Endodermal cell (in vitro differentiated cells): ENCODE measurements around the gene PSMB7. TPM values are rescaled to one million over a fixed set of nuclear protein-coding genes. Genes with fewer than 3 reads are reported as not detected.
A peak's percentile ranks its signal among the peaks of the same experiment; 100 is the strongest.

Source experiments
- DNase-seq: peaks from one replicate; pipeline ENCODE4 v3.0.0-alpha.2; 2017
- H3K27ac ChIP-seq: 2 replicates; pipeline ENCODE4 v1.5.1; 2013; ENCODE audit warnings: mild to moderate bottlenecking, low read depth, low read length, moderate library complexity
- H3K27me3 ChIP-seq: 2 replicates; pipeline ENCODE4 v1.6.1; 2013; ENCODE audit warnings: mild to moderate bottlenecking, low read length, moderate library complexity; ENCODE audit not compliant: insufficient read depth, control insufficient read depth, poor library complexity, severe bottlenecking
- H3K36me3 ChIP-seq: 2 replicates; pipeline ENCODE4 v1.7.0; 2013; ENCODE audit warnings: mild to moderate bottlenecking, low read length, moderate library complexity; ENCODE audit not compliant: control insufficient read depth, insufficient read depth
- H3K4me1 ChIP-seq: one replicate; pipeline ENCODE4 v1.7.0; 2013; ENCODE audit warnings: low read length; ENCODE audit not compliant: control insufficient read depth, insufficient read depth
- H3K4me3 ChIP-seq: 2 replicates; pipeline ENCODE4 v1.5.1; 2013; ENCODE audit warnings: mild to moderate bottlenecking, low read length, moderate library complexity
- H3K9ac ChIP-seq: 2 replicates; pipeline ENCODE4 v1.6.1; 2013; ENCODE audit warnings: mild to moderate bottlenecking, low read length, moderate library complexity; ENCODE audit not compliant: poor library complexity, severe bottlenecking; ENCODE audit errors: extremely low read depth
- H3K9me3 ChIP-seq: 2 replicates; pipeline ENCODE4 v1.6.1; 2013; ENCODE audit warnings: mild to moderate bottlenecking, low read length, moderate library complexity; ENCODE audit not compliant: control insufficient read depth
- H3K27ac Mint-ChIP-seq: 2 replicates; pipeline ENCODE4 v1.8.0; 2020; ENCODE audit warnings: mixed read lengths
- H3K27me3 Mint-ChIP-seq: 2 replicates; pipeline ENCODE4 v1.8.0; 2021; ENCODE audit warnings: mild to moderate bottlenecking, mixed read lengths; ENCODE audit not compliant: insufficient read depth
- H3K36me3 Mint-ChIP-seq: 2 replicates; pipeline ENCODE4 v1.8.0; 2020; ENCODE audit warnings: low read depth, mixed read lengths
- H3K4me1 Mint-ChIP-seq: 2 replicates; pipeline ENCODE4 v1.8.0; 2020; ENCODE audit warnings: mixed read lengths
- H3K4me3 Mint-ChIP-seq: 2 replicates; pipeline ENCODE4 v1.8.0; 2020; ENCODE audit warnings: mild to moderate bottlenecking, moderate library complexity, mixed read lengths
- H3K9me3 Mint-ChIP-seq: 2 replicates; pipeline ENCODE4 v1.8.0; 2020; ENCODE audit warnings: mild to moderate bottlenecking, mixed read lengths
- WGBS, 2 experiments: methylation state at CpG; one replicate each; pipeline versions ENCODE4 v1.1.5 to v1.1.7; 2013; ENCODE audit warnings: missing lambda C conversion rate in 2 of 2, mixed read lengths in 1 of 2; ENCODE audit not compliant: insufficient coverage in 1 of 2, insufficient read length in 1 of 2; 5-methylcytosine and 5-hydroxymethylcytosine counted together
- total RNA-seq, 2 donors: library from RNA; stranded (reverse); fragmentation: NEBNext Ultra II Directional in 1 of 2; extraction: Animal tissue kit (Norgen Biotek cat#: 25700) in 1 of 2; gene quantifications; 2 replicates in 1 of 2; 3 replicates in 1 of 2; pipeline ENCODE4 v1.2.1, GENCODE V29; 2021
- TF ChIP-seq, protein P1 (sequence below): fragments of 200-600 bp; sonication (generic); conservative IDR thresholded peaks from 2 replicates; pipeline ENCODE4 v1.5.0; 2021; ENCODE audit warnings: antibody characterized with exemption, mild to moderate bottlenecking

The PSMB7 gene
- total RNA-seq, 2 donors from 2014 or later = 203 to 223 TPM

DNA sequence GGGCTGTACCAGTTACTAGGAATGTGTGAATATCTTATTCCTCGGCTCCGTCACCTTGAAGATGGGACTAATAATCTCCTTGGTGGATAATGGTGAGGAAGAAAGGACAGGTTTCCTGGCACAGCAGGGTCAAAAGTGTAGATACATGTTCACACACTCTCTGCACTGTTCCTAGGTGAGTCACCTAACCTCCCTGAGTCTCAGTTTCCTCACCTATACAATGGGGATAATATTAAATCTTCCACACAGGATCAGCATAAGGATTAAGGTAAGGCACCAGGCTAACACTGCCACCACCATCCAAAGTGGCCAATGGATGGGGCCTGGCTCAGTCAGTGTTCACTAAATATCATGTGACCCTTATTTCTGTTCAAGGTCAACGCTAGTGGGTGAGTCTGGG lies 66.9 kb downstream of the PSMB7 start:
- 100% methylated on average over 1 to 3 of the region's 3 CpGs for WGBS, 2 experiments

DNA sequence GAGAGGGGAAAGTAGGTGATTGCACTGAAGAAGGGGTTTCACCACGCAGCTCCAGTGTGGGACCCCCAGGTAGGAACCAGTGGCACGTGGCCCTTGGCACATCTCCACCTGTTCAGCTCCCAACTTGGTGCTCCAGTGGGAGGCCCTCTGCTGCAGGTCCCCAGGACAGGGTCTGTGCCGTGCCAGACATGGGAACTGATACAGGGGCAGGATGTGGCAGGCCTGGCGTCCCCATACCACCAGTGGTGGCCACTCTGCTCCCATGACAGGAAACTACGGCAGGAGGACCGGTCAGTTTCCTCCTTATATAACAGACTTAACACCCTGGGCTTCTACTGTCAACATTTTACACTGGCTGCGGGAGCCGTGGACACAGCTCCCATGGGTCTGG lies 67.3 kb downstream of the PSMB7 start:
- Histone ChIP-seq H3K4me1 (no peaks in the 10 kb centered on the region), H3K9ac (no peak overlapping the region), H3K36me3 (peaks cover 50% of the 10 kb centered on the region), H3K27me3 (no peaks in the 10 kb centered on the region), H3K9me3 (no peaks in the 10 kb centered on the region), H3K27ac (no peak overlapping the region), H3K4me3 (no peak overlapping the region)
- TF ChIP-seq, protein P1, sequence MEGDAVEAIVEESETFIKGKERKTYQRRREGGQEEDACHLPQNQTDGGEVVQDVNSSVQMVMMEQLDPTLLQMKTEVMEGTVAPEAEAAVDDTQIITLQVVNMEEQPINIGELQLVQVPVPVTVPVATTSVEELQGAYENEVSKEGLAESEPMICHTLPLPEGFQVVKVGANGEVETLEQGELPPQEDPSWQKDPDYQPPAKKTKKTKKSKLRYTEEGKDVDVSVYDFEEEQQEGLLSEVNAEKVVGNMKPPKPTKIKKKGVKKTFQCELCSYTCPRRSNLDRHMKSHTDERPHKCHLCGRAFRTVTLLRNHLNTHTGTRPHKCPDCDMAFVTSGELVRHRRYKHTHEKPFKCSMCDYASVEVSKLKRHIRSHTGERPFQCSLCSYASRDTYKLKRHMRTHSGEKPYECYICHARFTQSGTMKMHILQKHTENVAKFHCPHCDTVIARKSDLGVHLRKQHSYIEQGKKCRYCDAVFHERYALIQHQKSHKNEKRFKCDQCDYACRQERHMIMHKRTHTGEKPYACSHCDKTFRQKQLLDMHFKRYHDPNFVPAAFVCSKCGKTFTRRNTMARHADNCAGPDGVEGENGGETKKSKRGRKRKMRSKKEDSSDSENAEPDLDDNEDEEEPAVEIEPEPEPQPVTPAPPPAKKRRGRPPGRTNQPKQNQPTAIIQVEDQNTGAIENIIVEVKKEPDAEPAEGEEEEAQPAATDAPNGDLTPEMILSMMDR = no peak
- Mint-ChIP-seq H3K36me3 (peaks cover 27% of the 10 kb centered on the region), H3K27ac (no peak overlapping the region), H3K4me1 (no peaks in the 10 kb centered on the region), H3K4me3 (no peak overlapping the region), H3K27me3 (no peaks in the 10 kb centered on the region), H3K9me3 (no peaks in the 10 kb centered on the region)
- DNase-seq = no peak
- 89 to 95% methylated on average over 3 to 8 of the region's 8 CpGs for WGBS, 2 experiments

More for the DNA sequence above, 66.9 kb downstream of the PSMB7 start:
- H3K9me3 ChIP-seq = no peaks in the 10 kb centered on the region
- Mint-ChIP-seq H3K4me1 (no peaks in the 10 kb centered on the region), H3K27ac (no peak overlapping the region), H3K9me3 (no peaks in the 10 kb centered on the region), H3K36me3 (peaks cover 31% of the 10 kb centered on the region), H3K4me3 (no peak overlapping the region), H3K27me3 (no peaks in the 10 kb centered on the region)
- TF ChIP-seq, protein P1 = no peak
- no peak overlapping the region for H3K4me3 ChIP-seq
- peaks cover 54% of the 10 kb centered on the region for H3K36me3 ChIP-seq
- no peaks in the 10 kb centered on the region for H3K4me1 ChIP-seq
- H3K9ac ChIP-seq = no peak overlapping the region
- DNase-seq = no peak
- H3K27me3 ChIP-seq = no peaks in the 10 kb centered on the region
- H3K27ac ChIP-seq = no peak overlapping the region

DNA sequence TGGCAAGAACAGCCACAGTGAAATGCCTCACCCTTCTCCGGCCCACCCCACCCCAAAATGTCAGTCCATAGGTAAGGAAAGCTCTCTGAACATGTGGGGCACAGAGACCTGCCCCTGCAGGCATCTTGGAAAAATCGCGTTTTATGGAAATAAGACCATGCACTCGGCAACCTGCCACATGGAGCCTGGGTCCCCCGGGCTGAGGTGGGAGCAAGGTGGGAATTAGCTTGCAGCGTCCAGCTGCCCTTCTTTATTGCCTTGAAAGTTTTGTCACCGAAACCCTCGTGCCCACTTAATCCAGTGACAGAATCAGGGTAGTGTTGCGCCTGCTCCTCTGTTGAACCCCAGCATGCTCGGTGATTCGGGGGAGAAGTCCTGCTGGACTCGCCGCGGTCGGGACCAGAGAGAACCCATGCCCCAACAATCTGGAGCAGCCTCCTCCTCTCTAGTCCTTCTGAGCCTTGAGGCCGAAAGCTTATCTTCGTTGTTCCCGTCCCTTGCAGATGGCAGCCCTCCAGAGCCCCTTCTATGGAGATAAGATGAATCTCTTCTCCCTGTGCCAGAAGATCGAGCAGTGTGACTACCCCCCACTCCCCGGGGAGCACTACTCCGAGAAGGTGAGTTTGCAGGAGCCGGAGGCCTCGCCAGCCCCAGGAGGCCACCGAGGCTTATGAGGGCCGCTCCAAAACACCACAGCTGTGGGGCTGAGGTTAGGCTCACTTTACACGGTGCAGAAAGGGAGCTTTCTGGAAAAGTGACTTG lies 67.9 kb downstream of the PSMB7 start:
- no peak overlapping the region for H3K4me3 ChIP-seq
- H3K4me1 Mint-ChIP-seq = no peaks in the 10 kb centered on the region
- 95 to 98% methylated on average over 19 to 26 of the region's 26 CpGs for WGBS, 2 experiments
- H3K27ac ChIP-seq = no peak overlapping the region
- H3K27me3 ChIP-seq = no peaks in the 10 kb centered on the region
- no peak overlapping the region for H3K4me3 Mint-ChIP-seq
- H3K36me3 ChIP-seq = peaks cover 44% of the 10 kb centered on the region
- H3K9ac ChIP-seq = no peak overlapping the region
- no peak for DNase-seq
- TF ChIP-seq, protein P1 = no peak
- no peaks in the 10 kb centered on the region for H3K9me3 ChIP-seq
- H3K27me3 Mint-ChIP-seq = no peaks in the 10 kb centered on the region
- peaks cover 24% of the 10 kb centered on the region for H3K36me3 Mint-ChIP-seq
- no peaks in the 10 kb centered on the region for H3K9me3 Mint-ChIP-seq
- H3K4me1 ChIP-seq = no peaks in the 10 kb centered on the region
- peak overlapping the region; percentile 64 for H3K27ac Mint-ChIP-seq
